Erythroblast (primary cell): ENCODE measurements around the gene SH3BP2.

Experiments
- GATA1 ChIP-seq: IDR thresholded peaks from 2 replicates; pipeline ENCODE4 v1.6.1; 2011; ENCODE audit warnings: low read depth, mild to moderate bottlenecking, control low read depth, low read length, moderate library complexity
- POLR2A ChIP-seq: IDR thresholded peaks from 2 replicates; pipeline ENCODE4 v1.6.1; 2011; ENCODE audit warnings: mild to moderate bottlenecking, low read length

GRCh38 chr4:2870082-2870481 is 77.2 kb downstream of the SH3BP2 start:
- no peak for TF ChIP-seq POLR2A
- TF ChIP-seq GATA1 = no peak
